HepG2 (cell line): ENCODE data around the gene TFAP2E. TPM values are rescaled to one million over a fixed set of nuclear protein-coding genes. Genes with fewer than 3 reads are reported as not detected.

Source experiments
- BORCS8-MEF2B ChIP-seq: sonication (generic); formaldehyde crosslinking; IDR thresholded peaks from 2 replicates; pipeline ENCODE4 v1.8.0; 2022; ENCODE audit warnings: mild to moderate bottlenecking, missing genetic modification reagents
- CEBPG ChIP-seq: IDR thresholded peaks from 2 replicates; pipeline ENCODE4 v1.6.1; 2016
- CREBL2 ChIP-seq: sonication (generic); formaldehyde crosslinking; IDR thresholded peaks from 2 replicates; pipeline ENCODE4 v1.8.1; 2023; ENCODE audit warnings: missing genetic modification reagents, mild to moderate bottlenecking, borderline replicate concordance
- DBP ChIP-seq: sonication (generic); formaldehyde crosslinking; IDR thresholded peaks from 2 replicates; pipeline ENCODE4 v1.4.0; 2020; ENCODE audit warnings: missing genetic modification reagents; ENCODE audit errors: not compliant biosample characterization
- DDIT3 ChIP-seq: sonication (generic); formaldehyde crosslinking; IDR thresholded peaks from 2 replicates; pipeline ENCODE4 v1.4.0; 2020; ENCODE audit warnings: mild to moderate bottlenecking, missing genetic modification reagents
- ETV5 ChIP-seq: IDR thresholded peaks from 2 replicates; pipeline ENCODE4 v1.6.1; 2018; ENCODE audit warnings: missing biosample characterization, missing genetic modification reagents, inconsistent platforms, borderline replicate concordance
- FOXA1 ChIP-seq, 2 experiments: fragments of 450-650 bp in 1 of 2; sonication (generic) in 1 of 2; formaldehyde crosslinking in 1 of 2; IDR thresholded peaks; 2 replicates each; pipeline versions ENCODE4 v1.4.0 to v1.6.1; 2016 to 2020; ENCODE audit warnings: missing genetic modification reagents in 1 of 2
- GATAD1 ChIP-seq: IDR thresholded peaks from 2 replicates; pipeline ENCODE4 v1.6.1; 2016; ENCODE audit warnings: missing genetic modification reagents, missing compliant biosample characterization
- HNF4A ChIP-seq: sonication (generic); formaldehyde crosslinking; IDR thresholded peaks from 2 replicates; pipeline ENCODE4 v1.4.0; 2020; ENCODE audit warnings: missing genetic modification reagents
- ISL2 ChIP-seq: sonication (generic); formaldehyde crosslinking; IDR thresholded peaks from 2 replicates; pipeline ENCODE4 v1.5.0; 2020; ENCODE audit warnings: missing genetic modification reagents
- KLF15 ChIP-seq: sonication (generic); formaldehyde crosslinking; IDR thresholded peaks from 2 replicates; pipeline ENCODE4 v1.8.1; 2023; ENCODE audit warnings: borderline replicate concordance, mild to moderate bottlenecking, inconsistent platforms, missing genetic modification reagents, mixed read lengths
- MAZ ChIP-seq, 2 experiments: sonication (generic) in 1 of 2; formaldehyde crosslinking in 1 of 2; IDR thresholded peaks; 2 replicates each; pipeline versions ENCODE4 v1.5.0 to v1.6.1; 2012 to 2020; ENCODE audit warnings: low read depth in 2 of 2, mild to moderate bottlenecking in 2 of 2, borderline replicate concordance in 1 of 2, improper control_type of control experiment in 1 of 2, low read length in 1 of 2, missing genetic modification reagents in 1 of 2, moderate library complexity in 1 of 2
- MED1 ChIP-seq: sonication (generic); formaldehyde crosslinking; IDR thresholded peaks from 2 replicates; pipeline ENCODE4 v1.4.0; 2020; ENCODE audit warnings: missing genetic modification reagents
- NFKB2 ChIP-seq: sonication (generic); formaldehyde crosslinking; IDR thresholded peaks from 2 replicates; pipeline ENCODE4 v1.4.0; 2020; ENCODE audit warnings: missing genetic modification reagents, borderline replicate concordance
- PHF5A ChIP-seq: IDR thresholded peaks from one replicate; pipeline ENCODE4 v1.6.1; 2018; ENCODE audit warnings: low read depth, missing genetic modification reagents; ENCODE audit not compliant: unreplicated experiment
- REXO4 ChIP-seq: sonication (generic); formaldehyde crosslinking; IDR thresholded peaks from 2 replicates; pipeline ENCODE4 v1.8.0; 2022; ENCODE audit warnings: missing genetic modification reagents, mild to moderate bottlenecking, borderline replicate concordance
- STAT5B ChIP-seq: sonication (generic); formaldehyde crosslinking; IDR thresholded peaks from 2 replicates; pipeline ENCODE4 v1.4.0; 2020; ENCODE audit warnings: missing genetic modification reagents
- TAF1 ChIP-seq: sonication (generic); formaldehyde crosslinking; IDR thresholded peaks from 2 replicates; pipeline ENCODE4 v1.4.0; 2020; ENCODE audit warnings: missing genetic modification reagents
- THAP11 ChIP-seq: IDR thresholded peaks from 2 replicates; pipeline ENCODE4 v1.6.1; 2016; ENCODE audit warnings: missing biosample characterization, missing genetic modification reagents
- TMF1 ChIP-seq: sonication (generic); formaldehyde crosslinking; IDR thresholded peaks from 2 replicates; pipeline ENCODE4 v1.8.1; 2022; ENCODE audit warnings: low read depth, missing genetic modification reagents
- ZKSCAN8 ChIP-seq: IDR thresholded peaks from 2 replicates; pipeline ENCODE4 v1.6.1; 2016; ENCODE audit warnings: borderline replicate concordance, missing genetic modification reagents, missing compliant biosample characterization
- ZNF224 ChIP-seq: sonication (generic); formaldehyde crosslinking; IDR thresholded peaks from 2 replicates; pipeline ENCODE4 v1.5.0; 2020; ENCODE audit warnings: mild to moderate bottlenecking, missing genetic modification reagents
- ZNF232 ChIP-seq: sonication (generic); formaldehyde crosslinking; IDR thresholded peaks from 2 replicates; pipeline ENCODE4 v1.4.0; 2020; ENCODE audit warnings: missing genetic modification reagents, borderline replicate concordance
- ZNF326 ChIP-seq: sonication (generic); formaldehyde crosslinking; IDR thresholded peaks from 2 replicates; pipeline ENCODE4 v1.4.0; 2020; ENCODE audit warnings: missing genetic modification reagents, borderline replicate concordance
- ZNF367 ChIP-seq: sonication (generic); formaldehyde crosslinking; IDR thresholded peaks from 2 replicates; pipeline ENCODE4 v1.4.0; 2020; ENCODE audit warnings: missing genetic modification reagents, borderline replicate concordance
- ZNF562 ChIP-seq: sonication (generic); formaldehyde crosslinking; IDR thresholded peaks from 2 replicates; pipeline ENCODE4 v1.8.0; 2022; ENCODE audit warnings: missing genetic modification reagents, borderline replicate concordance
- ZNF572 ChIP-seq: sonication (generic); formaldehyde crosslinking; IDR thresholded peaks from 2 replicates; pipeline ENCODE4 v1.5.1; 2020; ENCODE audit warnings: mild to moderate bottlenecking, missing genetic modification reagents
- ZNF784 ChIP-seq: sonication (generic); formaldehyde crosslinking; IDR thresholded peaks from 2 replicates; pipeline ENCODE4 v1.5.1; 2020; ENCODE audit warnings: missing genetic modification reagents, mild to moderate bottlenecking, borderline replicate concordance
- ZSCAN20 ChIP-seq: sonication (generic); formaldehyde crosslinking; IDR thresholded peaks from 2 replicates; pipeline ENCODE4 v1.4.0; 2020; ENCODE audit warnings: missing genetic modification reagents, mild to moderate bottlenecking, borderline replicate concordance
- polyA plus RNA-seq, 8 experiments: library from polyadenylated mRNA; depleted of rRNA in 3 of 8; stranded (reverse) in 7 of 8; unstranded in 1 of 8; fragments of >200 nt; fragmentation: Illumina TruSeq in 4 of 8; extraction: Trizol in 4 of 8; gene quantifications; 2 replicates each; pipeline versions ENCODE4 v1.2.1 to v1.2.3, GENCODE V29; 2011 to 2016; ENCODE audit warnings: low read depth in 4 of 8, missing spikeins in 1 of 8, mixed read lengths in 1 of 8; ENCODE audit not compliant: insufficient read depth in 1 of 8
- total RNA-seq, 5 experiments: library from RNA; depleted of rRNA; stranded (reverse); fragments of >200 nt; fragmentation: Illumina TruSeq; extraction: Trizol; gene quantifications; 2 replicates each; pipeline ENCODE4 v1.2.3, GENCODE V29; 2016; ENCODE audit warnings: low read depth in 1 of 5

The TFAP2E gene
- total and polyA plus RNA-seq, 2 of the 13 experiments (the other 11 are each of a cell fraction or from before 2014, with no cell fraction given) = 0.31 to 0.41 TPM

- peak; percentile 21; the same call in 1 of the 2 replicates for TF ChIP-seq TMF1 (CRISPR knock-in tag)
- no peak for TF ChIP-seq DDIT3 (CRISPR knock-in tag)
- no peak for TF ChIP-seq STAT5B (CRISPR knock-in tag)
- peak; percentile 87 for TF ChIP-seq GATAD1 (CRISPR knock-in tag)
- no peak for TF ChIP-seq REXO4 (CRISPR knock-in tag)
- peak; percentile 42; the same call in 1 of the 2 replicates for TF ChIP-seq ETV5
- no peak; the same call in 1 of the 2 replicates for TF ChIP-seq ISL2
- no peak for TF ChIP-seq ZKSCAN8
- TF ChIP-seq ZSCAN20 = 0 out of 2 replicates have a peak, but pooled peaks have one; percentile 76
- peak; percentile 61 for TF ChIP-seq PHF5A (CRISPR knock-in tag)
- TF ChIP-seq ZNF326 (CRISPR knock-in tag) = no peak
- no peak; the same call in 1 of the 2 replicates for TF ChIP-seq NFKB2 (CRISPR knock-in tag)
- peak; percentile 26; the same call in 1 of the 2 replicates for TF ChIP-seq TAF1
- no peak for TF ChIP-seq ZNF367
- peak; percentile 25 for TF ChIP-seq DBP (CRISPR knock-in tag)
- TF ChIP-seq ZNF224 (CRISPR knock-in tag) = no peak
- no peak for TF ChIP-seq KLF15 (CRISPR knock-in tag)
- TF ChIP-seq ZNF784 (CRISPR knock-in tag) = no peak
- TF ChIP-seq MED1 = peak; percentile 44
- no peak for TF ChIP-seq FOXA1 (IDR thresholded peaks at IDR 0.05)
- no peak for TF ChIP-seq FOXA1 (CRISPR knock-in tag; IDR thresholded peaks at IDR 0.05)
- peak; percentile 86; the same call in 1 of the 2 replicates for TF ChIP-seq ZNF232 (CRISPR knock-in tag)
- TF ChIP-seq ZNF562 = no peak
- TF ChIP-seq ZNF572 (CRISPR knock-in tag) = no peak
- TF ChIP-seq CREBL2 = no peak
- TF ChIP-seq BORCS8-MEF2B (CRISPR knock-in tag) = peak; percentile 13; the same call in 1 of the 2 replicates
- no peak for TF ChIP-seq CEBPG (CRISPR knock-in tag)
- 0 out of 2 replicates have a peak, but pooled peaks have one; percentile 5 for TF ChIP-seq HNF4A (CRISPR knock-in tag)
- TF ChIP-seq THAP11 = peak; percentile 90
- peak; percentile 97 for TF ChIP-seq MAZ (IDR thresholded peaks at IDR 0.05; ENCODE audit: borderline replicate concordance, low read depth, low read length)
- TF ChIP-seq MAZ (CRISPR knock-in tag; IDR thresholded peaks at IDR 0.05; ENCODE audit: low read depth) = peak; percentile 99
Observed at GRCh38 chr1:35557611-35558373, 15.3 kb upstream of the TFAP2E start, which contains the start of gene NCDN (continued).
